Stimulated activated naive B cell treated with anti-CD40 and anti-IgM and Interleukin-4, amounts not matched to agents 10 μg/mL and 1 μg/mL and 100 μg/mL, for 72 hours (primary cell): ENCODE data around the gene GON4L.
"Not testable (repeated sequence)": the region's sequence is repeated elsewhere in the genome, so short reads cannot be mapped to it uniquely, and the experiment has no call there.

Source experiments
- ATAC-seq, 2 donors: fragments of 150-1000 bp; cut with Tn5 transposase; replicated peaks; 2 replicates each; pipeline ENCODE4 v1.10.0; 2021; ENCODE audit warnings: moderate library complexity in 1 of 2
- DNase-seq: peaks from one replicate; pipeline ENCODE4 v3.0.0; 2021
- H3K27ac Mint-ChIP-seq: one replicate; pipeline ENCODE4 v1.8.0; 2022; ENCODE audit warnings: mild to moderate bottlenecking, mixed read lengths
- H3K27me3 Mint-ChIP-seq, 2 donors: one replicate each; pipeline ENCODE4 v1.8.0; 2022; ENCODE audit warnings: mixed read lengths in 2 of 2
- H3K36me3 Mint-ChIP-seq, 2 donors: one replicate each; pipeline ENCODE4 v1.8.0; 2022; ENCODE audit warnings: mixed read lengths in 2 of 2, mild to moderate bottlenecking in 1 of 2
- H3K4me1 Mint-ChIP-seq, 2 donors: one replicate each; pipeline ENCODE4 v1.8.0; 2022; ENCODE audit warnings: mixed read lengths in 2 of 2, mild to moderate bottlenecking in 1 of 2
- H3K4me3 Mint-ChIP-seq, 2 donors: one replicate each; pipeline ENCODE4 v1.8.0; 2022; ENCODE audit warnings: mild to moderate bottlenecking in 2 of 2, mixed read lengths in 2 of 2, moderate library complexity in 1 of 2
- H3K9me3 Mint-ChIP-seq, 2 donors: one replicate each; pipeline ENCODE4 v1.8.0; 2022; ENCODE audit warnings: mixed read lengths in 2 of 2, mild to moderate bottlenecking in 1 of 2

The GON4L gene, protein sequence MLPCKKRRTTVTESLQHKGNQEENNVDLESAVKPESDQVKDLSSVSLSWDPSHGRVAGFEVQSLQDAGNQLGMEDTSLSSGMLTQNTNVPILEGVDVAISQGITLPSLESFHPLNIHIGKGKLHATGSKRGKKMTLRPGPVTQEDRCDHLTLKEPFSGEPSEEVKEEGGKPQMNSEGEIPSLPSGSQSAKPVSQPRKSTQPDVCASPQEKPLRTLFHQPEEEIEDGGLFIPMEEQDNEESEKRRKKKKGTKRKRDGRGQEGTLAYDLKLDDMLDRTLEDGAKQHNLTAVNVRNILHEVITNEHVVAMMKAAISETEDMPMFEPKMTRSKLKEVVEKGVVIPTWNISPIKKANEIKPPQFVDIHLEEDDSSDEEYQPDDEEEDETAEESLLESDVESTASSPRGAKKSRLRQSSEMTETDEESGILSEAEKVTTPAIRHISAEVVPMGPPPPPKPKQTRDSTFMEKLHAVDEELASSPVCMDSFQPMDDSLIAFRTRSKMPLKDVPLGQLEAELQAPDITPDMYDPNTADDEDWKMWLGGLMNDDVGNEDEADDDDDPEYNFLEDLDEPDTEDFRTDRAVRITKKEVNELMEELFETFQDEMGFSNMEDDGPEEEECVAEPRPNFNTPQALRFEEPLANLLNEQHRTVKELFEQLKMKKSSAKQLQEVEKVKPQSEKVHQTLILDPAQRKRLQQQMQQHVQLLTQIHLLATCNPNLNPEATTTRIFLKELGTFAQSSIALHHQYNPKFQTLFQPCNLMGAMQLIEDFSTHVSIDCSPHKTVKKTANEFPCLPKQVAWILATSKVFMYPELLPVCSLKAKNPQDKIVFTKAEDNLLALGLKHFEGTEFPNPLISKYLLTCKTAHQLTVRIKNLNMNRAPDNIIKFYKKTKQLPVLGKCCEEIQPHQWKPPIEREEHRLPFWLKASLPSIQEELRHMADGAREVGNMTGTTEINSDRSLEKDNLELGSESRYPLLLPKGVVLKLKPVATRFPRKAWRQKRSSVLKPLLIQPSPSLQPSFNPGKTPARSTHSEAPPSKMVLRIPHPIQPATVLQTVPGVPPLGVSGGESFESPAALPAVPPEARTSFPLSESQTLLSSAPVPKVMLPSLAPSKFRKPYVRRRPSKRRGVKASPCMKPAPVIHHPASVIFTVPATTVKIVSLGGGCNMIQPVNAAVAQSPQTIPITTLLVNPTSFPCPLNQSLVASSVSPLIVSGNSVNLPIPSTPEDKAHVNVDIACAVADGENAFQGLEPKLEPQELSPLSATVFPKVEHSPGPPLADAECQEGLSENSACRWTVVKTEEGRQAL (N-terminal part only)

GRCh38 chr1:155856975-155857930 is at the start of gene GON4L:
TSS of gene GON4L (minus strand) at chr1:155857214. CDS start at chr1:155853780, 3,434 bp downstream.
- Mint-ChIP-seq H3K36me3 (peaks cover 17 to 24% of the 10 kb centered on the region in 2 donors), H3K4me3 (peak within 1 kb of the TSS; percentile 98 to 100), H3K27me3 (peaks cover 4 to 9% of the 10 kb centered on the region in 2 donors), H3K9me3 (no peaks in the 10 kb centered on the region), H3K4me1 (peaks cover 28 to 64% of the 10 kb centered on the region in 2 donors), H3K27ac (peak within 1 kb of the TSS; percentile 100)
- ATAC-seq: peak; percentile 75 to 81
- peak; percentile 84 for DNase-seq

DNA sequence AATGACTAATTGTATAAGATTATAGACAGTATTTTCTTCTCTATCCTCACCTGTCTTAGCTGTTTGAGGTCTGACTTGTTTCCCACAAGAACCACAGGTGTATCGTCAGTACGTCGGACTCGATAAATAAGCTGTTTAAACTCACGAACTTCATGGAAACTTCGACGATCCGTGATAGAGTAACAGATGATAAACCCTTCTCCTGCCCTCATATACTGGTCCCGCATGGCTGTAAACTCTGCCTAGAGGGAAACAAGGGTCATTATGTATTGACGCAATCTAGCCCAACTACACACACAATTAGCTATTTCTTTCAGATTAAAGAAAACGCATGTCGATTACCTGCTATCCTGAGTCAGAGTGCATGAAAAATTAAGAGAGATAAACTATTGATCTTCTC is 47.2 kb upstream of the GON4L start:
- ATAC-seq: no peak

GRCh38 chr1:155900161-155900560 is 43.1 kb upstream of the GON4L start:
- H3K36me3 Mint-ChIP-seq: peaks cover 30 to 32% of the 10 kb centered on the region in 2 donors
- H3K27me3 Mint-ChIP-seq: no peaks in the 10 kb centered on the region
- no peak overlapping the region for H3K27ac Mint-ChIP-seq
- DNase-seq (no peak), ATAC-seq (no peak)
- H3K4me1 Mint-ChIP-seq: peaks cover 0 to 11% of the 10 kb centered on the region in 2 donors
- H3K4me3 Mint-ChIP-seq: no peak overlapping the region
- no peaks in the 10 kb centered on the region for H3K9me3 Mint-ChIP-seq

More for the DNA sequence above, 47.2 kb upstream of the GON4L start:
- DNase-seq: no peak
- H3K27me3 Mint-ChIP-seq: no peaks in the 10 kb centered on the region
- peaks cover 0 to 5% of the 10 kb centered on the region in 2 donors for H3K4me1 Mint-ChIP-seq
- peaks cover 26 to 27% of the 10 kb centered on the region in 2 donors for H3K36me3 Mint-ChIP-seq
- H3K9me3 Mint-ChIP-seq: no peaks in the 10 kb centered on the region
- no peak overlapping the region for H3K4me3 Mint-ChIP-seq
- H3K27ac Mint-ChIP-seq: no peak overlapping the region

- peaks cover 29 to 32% of the 10 kb centered on the region in 2 donors for H3K36me3 Mint-ChIP-seq
- H3K9me3 Mint-ChIP-seq: no peaks in the 10 kb centered on the region
- DNase-seq (no peak), ATAC-seq (no peak)
- H3K27me3 Mint-ChIP-seq: no peaks in the 10 kb centered on the region
- no peak overlapping the region for H3K27ac Mint-ChIP-seq
- H3K4me3 Mint-ChIP-seq: no peak overlapping the region
- peaks cover 0 to 11% of the 10 kb centered on the region in 2 donors for H3K4me1 Mint-ChIP-seq
Observed at GRCh38 chr1:155899683-155900082, 42.7 kb upstream of the GON4L start.

DNA sequence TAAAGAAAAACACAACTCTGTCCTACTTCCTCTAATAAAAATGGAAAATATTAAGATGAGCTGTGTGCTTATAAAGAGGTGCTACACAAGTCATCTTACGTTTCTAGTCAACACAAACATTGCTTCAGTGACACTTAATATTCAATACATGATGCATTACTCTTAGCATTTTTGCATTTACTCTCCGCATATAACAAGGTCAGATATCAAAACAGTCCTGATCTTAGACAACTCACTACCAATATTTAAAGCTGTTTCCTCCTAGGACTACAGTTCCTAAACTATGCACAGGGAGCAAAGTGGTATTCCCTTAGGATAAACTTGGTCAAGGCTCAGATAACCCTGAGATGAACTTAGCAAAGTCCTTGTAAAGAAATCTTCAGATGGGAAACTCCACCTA is 41.9 kb upstream of the GON4L start:
- no peak for DNase-seq
- Mint-ChIP-seq H3K27ac (no peak overlapping the region), H3K4me1 (peaks cover 0 to 11% of the 10 kb centered on the region in 2 donors), H3K36me3 (peaks cover 24 to 32% of the 10 kb centered on the region in 2 donors), H3K27me3 (no peaks in the 10 kb centered on the region), H3K4me3 (no peak overlapping the region), H3K9me3 (no peaks in the 10 kb centered on the region)
- no peak for ATAC-seq

- no peaks in the 10 kb centered on the region for H3K27me3 Mint-ChIP-seq
- no peak for DNase-seq
- H3K36me3 Mint-ChIP-seq: peaks cover 24 to 32% of the 10 kb centered on the region in 2 donors
- H3K27ac Mint-ChIP-seq: no peak overlapping the region
- H3K9me3 Mint-ChIP-seq: no peaks in the 10 kb centered on the region
- ATAC-seq: no peak
- no peak overlapping the region for H3K4me3 Mint-ChIP-seq
- H3K4me1 Mint-ChIP-seq: peaks cover 0 to 11% of the 10 kb centered on the region in 2 donors
Observed at GRCh38 chr1:155897746-155898145, 40.7 kb upstream of the GON4L start.

DNA sequence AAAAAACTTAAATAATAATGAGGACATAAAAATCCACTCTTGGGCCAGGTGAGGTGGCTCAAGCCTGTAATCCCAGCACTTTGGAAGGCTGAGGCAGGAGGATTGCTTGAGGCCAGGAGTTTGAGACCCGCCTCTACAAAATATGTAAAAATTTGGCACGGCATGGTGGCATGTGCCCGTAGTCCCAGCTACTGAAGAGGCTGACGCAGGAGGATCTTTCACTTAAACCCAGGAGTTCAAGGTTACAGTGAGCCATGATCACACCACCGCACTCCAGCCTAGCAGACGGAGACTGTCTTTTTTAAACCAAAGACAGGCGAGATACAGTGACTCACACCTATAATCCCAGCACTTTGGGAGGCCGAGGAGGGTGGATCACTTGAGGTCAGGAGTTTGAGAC is 39.5 kb upstream of the GON4L start:
- not testable (repeated sequence) for H3K9me3 Mint-ChIP-seq, H3K27ac Mint-ChIP-seq, H3K27me3 Mint-ChIP-seq, ATAC-seq, DNase-seq, H3K4me3 Mint-ChIP-seq
- peaks cover 21 to 29% of the 10 kb centered on the region in 2 donors for H3K36me3 Mint-ChIP-seq
- peaks cover 0 to 11% of the 10 kb centered on the region in 2 donors for H3K4me1 Mint-ChIP-seq

DNA sequence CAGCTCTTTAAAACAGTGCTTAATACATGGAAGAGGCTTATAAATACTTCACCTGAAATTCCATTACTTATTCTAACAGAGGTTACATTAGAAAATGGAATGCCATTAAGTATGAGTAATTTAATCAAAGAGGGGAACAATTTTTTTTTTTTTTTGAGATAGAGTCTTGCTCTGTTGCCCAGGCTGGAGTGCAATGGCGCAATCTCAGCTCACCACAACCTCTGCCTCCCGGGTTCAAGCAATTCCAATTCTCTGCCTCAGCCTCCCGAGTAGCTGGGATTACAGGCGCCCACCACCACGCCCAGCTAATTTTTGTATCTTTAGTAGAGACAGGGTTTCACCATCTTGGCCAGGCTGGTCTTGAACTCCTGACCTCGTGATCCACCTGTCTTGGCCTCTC is 38.6 kb upstream of the GON4L start:
- DNase-seq, ATAC-seq, H3K4me3 Mint-ChIP-seq, H3K9me3 Mint-ChIP-seq, H3K27me3 Mint-ChIP-seq, H3K27ac Mint-ChIP-seq: not testable (repeated sequence)
- peaks cover 0 to 11% of the 10 kb centered on the region in 2 donors for H3K4me1 Mint-ChIP-seq
- peaks cover 21 to 24% of the 10 kb centered on the region in 2 donors for H3K36me3 Mint-ChIP-seq

- Mint-ChIP-seq H3K27me3 (no peaks in the 10 kb centered on the region), H3K36me3 (peaks cover 9 to 10% of the 10 kb centered on the region in 2 donors), H3K4me1 (no peaks in the 10 kb centered on the region), H3K27ac (no peak overlapping the region), H3K9me3 (no peaks in the 10 kb centered on the region), H3K4me3 (no peak overlapping the region)
- no peak for DNase-seq
- no peak for ATAC-seq
Observed at GRCh38 chr1:155893389-155894142, 36.6 kb upstream of the GON4L start.

- Mint-ChIP-seq H3K4me1 (no peaks in the 10 kb centered on the region), H3K9me3 (no peaks in the 10 kb centered on the region), H3K36me3 (peaks cover 7 to 9% of the 10 kb centered on the region in 2 donors), H3K27me3 (no peaks in the 10 kb centered on the region), H3K27ac (no peak overlapping the region), H3K4me3 (no peak overlapping the region)
- no peak for DNase-seq
- no peak for ATAC-seq
Observed at GRCh38 chr1:155892796-155893195, 35.8 kb upstream of the GON4L start.

GRCh38 chr1:155890251-155890650 is 33.2 kb upstream of the GON4L start:
- H3K27me3 Mint-ChIP-seq: no peaks in the 10 kb centered on the region
- ATAC-seq (no peak), DNase-seq (no peak)
- H3K4me1 Mint-ChIP-seq: no peaks in the 10 kb centered on the region
- no peak overlapping the region for H3K4me3 Mint-ChIP-seq
- peaks cover 4% of the 10 kb centered on the region in 2 donors for H3K36me3 Mint-ChIP-seq
- no peak overlapping the region for H3K27ac Mint-ChIP-seq
- no peaks in the 10 kb centered on the region for H3K9me3 Mint-ChIP-seq

DNA sequence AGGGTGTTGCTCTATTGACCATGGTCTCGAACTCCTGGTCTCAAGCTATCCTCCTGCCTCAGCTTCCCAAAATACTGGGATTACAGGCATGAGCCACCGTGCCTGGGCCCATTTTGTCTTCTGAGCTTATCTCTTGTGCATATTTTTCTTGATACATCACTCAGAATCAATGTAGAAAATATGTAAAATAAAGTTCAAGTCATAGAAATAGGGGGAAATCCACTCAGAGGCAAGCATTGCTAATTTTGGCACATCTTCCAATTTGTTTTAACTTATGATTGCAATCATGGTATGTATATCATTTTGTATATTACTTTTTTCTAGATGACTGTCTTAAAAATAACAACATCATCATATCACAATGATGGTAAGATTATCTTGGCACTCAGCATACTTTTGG is 32.6 kb upstream of the GON4L start:
- peaks cover 3 to 4% of the 10 kb centered on the region in 2 donors for H3K36me3 Mint-ChIP-seq
- H3K27ac Mint-ChIP-seq: no peak overlapping the region
- H3K4me3 Mint-ChIP-seq: no peak overlapping the region
- H3K4me1 Mint-ChIP-seq: no peaks in the 10 kb centered on the region
- DNase-seq (no peak), ATAC-seq (no peak)
- H3K27me3 Mint-ChIP-seq: no peaks in the 10 kb centered on the region
- H3K9me3 Mint-ChIP-seq: no peaks in the 10 kb centered on the region
